HFF-Myc (cell line): ENCODE measurements around the gene LRRC45.

Experiments used
- DNase-seq: peaks from one replicate; pipeline ENCODE4 v3.0.0-alpha.2; 2011; ENCODE audit warnings: low read depth; ENCODE audit errors: extremely low read depth
- H3K4me3 ChIP-seq: replicated peaks from 2 replicates; pipeline ENCODE4 v1.5.1; 2011; ENCODE audit warnings: low read depth, mild to moderate bottlenecking, control low read depth, low read length
- CTCF ChIP-seq: IDR thresholded peaks from 2 replicates; pipeline ENCODE4 v1.5.1; 2012; ENCODE audit warnings: mild to moderate bottlenecking, low read depth, low read length, control low read depth; ENCODE audit errors: missing control alignments

LRRC45 gene

GRCh38 chr17:82072827-82073226 is 49.7 kb downstream of the LRRC45 start:
- H3K4me3 ChIP-seq, result no peak overlapping the region
- DNase-seq, result no peak
- TF ChIP-seq CTCF, result no peak

- DNase-seq, result no peak
- H3K4me3 ChIP-seq, result no peak overlapping the region
- TF ChIP-seq CTCF, result no peak
Observed at GRCh38 chr17:82073446-82073845, 50.3 kb downstream of the LRRC45 start.

- H3K4me3 ChIP-seq, result no peak overlapping the region
- TF ChIP-seq CTCF, result no peak
- DNase-seq, result no peak
Observed at GRCh38 chr17:82076018-82076784, 53.1 kb downstream of the LRRC45 start.

GRCh38 chr17:82076785-82077591 is 53.9 kb downstream of the LRRC45 start:
- DNase-seq, result no peak
- TF ChIP-seq CTCF, result no peak
- no peak overlapping the region for H3K4me3 ChIP-seq

- H3K4me3 ChIP-seq, result no peak overlapping the region
- TF ChIP-seq CTCF, result no peak
- no peak for DNase-seq
Observed at GRCh38 chr17:82077617-82078358, 54.7 kb downstream of the LRRC45 start.

DNA sequence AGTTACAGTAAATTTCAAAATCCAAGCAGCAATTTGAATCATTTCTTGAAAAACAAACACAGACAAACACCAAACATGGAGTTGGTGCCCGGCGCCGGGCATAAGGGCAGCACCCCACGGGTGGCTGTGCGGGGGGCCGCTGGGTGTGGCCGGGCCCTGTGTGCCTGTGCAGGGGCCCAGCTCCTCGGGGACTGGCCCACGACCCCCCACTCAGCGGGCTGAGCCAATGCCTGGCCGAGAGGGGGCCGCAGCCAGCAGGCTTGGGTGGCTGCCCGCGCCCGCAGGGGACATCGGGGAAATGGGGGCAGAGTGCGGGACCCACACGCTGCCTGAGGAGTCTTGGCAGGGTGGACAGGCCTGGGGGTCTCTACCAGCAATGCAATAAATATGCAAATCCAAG is 55.3 kb downstream of the LRRC45 start:
- TF ChIP-seq CTCF, result no peak
- DNase-seq, result no peak
- H3K4me3 ChIP-seq, result no peak overlapping the region
